Smooth muscle cell (in vitro differentiated cells): ENCODE results near the gene OR51B4. TPM values are rescaled to one million over a fixed set of nuclear protein-coding genes. Genes with fewer than 3 reads are reported as not detected.

Source experiments
- DNase-seq: peaks from one replicate; lab custom pipeline; 2025; ENCODE audit not compliant: unreplicated experiment; lab: John Stamatoyannopoulos, UW
- H2AFZ ChIP-seq: fragments of 200-600 bp; sonication (generic); 2 replicates; pipeline ENCODE4 v1.6.0; 2016; ENCODE audit warnings: antibody characterized with exemption, low read depth, mild to moderate bottlenecking
- H3F3A ChIP-seq: fragments of 200-600 bp; sonication (generic); 2 replicates; pipeline ENCODE4 v1.6.0; 2017; ENCODE audit warnings: antibody characterized with exemption, low read depth
- H3K27ac ChIP-seq: fragments of 200-600 bp; sonication (generic); 2 replicates; pipeline ENCODE4 v1.5.1; 2016; ENCODE audit warnings: low read depth, mild to moderate bottlenecking
- H3K27me3 ChIP-seq: fragments of 200-600 bp; sonication (generic); 2 replicates; pipeline ENCODE4 v1.6.1; 2016; ENCODE audit warnings: low read depth, mild to moderate bottlenecking
- H3K36me3 ChIP-seq: fragments of 200-600 bp; sonication (generic); 2 replicates; pipeline ENCODE4 v1.5.1; 2016; ENCODE audit warnings: low read depth
- H3K4me1 ChIP-seq: fragments of 200-600 bp; sonication (generic); 2 replicates; pipeline ENCODE4 v1.5.1; 2016; ENCODE audit warnings: low read depth
- H3K4me2 ChIP-seq: fragments of 200-600 bp; sonication (generic); 2 replicates; pipeline ENCODE4 v1.6.0; 2016; ENCODE audit warnings: mild to moderate bottlenecking
- H3K4me3 ChIP-seq: fragments of 200-600 bp; sonication (generic); 2 replicates; pipeline ENCODE4 v1.5.1; 2016; ENCODE audit warnings: mild to moderate bottlenecking
- H3K79me2 ChIP-seq: fragments of 200-600 bp; sonication (generic); 2 replicates; pipeline ENCODE4 v1.6.0; 2016; ENCODE audit warnings: low read depth, mild to moderate bottlenecking
- H3K9ac ChIP-seq: fragments of 200-600 bp; sonication (generic); 2 replicates; pipeline ENCODE4 v1.6.0; 2016; ENCODE audit warnings: low read depth
- H3K9me3 ChIP-seq: fragments of 200-600 bp; sonication (generic); replicated peaks from 2 replicates; pipeline ENCODE4 v1.5.1; 2016; ENCODE audit warnings: low read depth
- H4K20me1 ChIP-seq: fragments of 200-600 bp; sonication (generic); 2 replicates; pipeline ENCODE4 v1.6.0; 2016; ENCODE audit warnings: low read depth
- WGBS: methylation state at CpG from one replicate; pipeline ENCODE4 v1.1.7; 2016; ENCODE audit warnings: low lambda C conversion rate; 5-methylcytosine and 5-hydroxymethylcytosine counted together
- polyA plus RNA-seq: library from polyadenylated mRNA; unstranded; fragments of >200 nt; fragmentation: Nextera tagmentation; extraction: Ambion mirVana; gene quantifications from 2 replicates; pipeline ENCODE4 v1.2.1, GENCODE V29; 2016
- total RNA-seq: library from RNA; depleted of rRNA; stranded (reverse); fragments of >200 nt; gene quantifications from 2 replicates; pipeline ENCODE4 v1.2.3, GENCODE V29; 2014
- TF ChIP-seq, protein P1 (sequence below): fragments of 200-600 bp; sonication (generic); IDR thresholded peaks from 2 replicates; pipeline ENCODE4 v1.5.1; 2017; ENCODE audit warnings: borderline replicate concordance, mild to moderate bottlenecking, antibody characterized with exemption; ENCODE audit not compliant: insufficient read depth, poor library complexity, severe bottlenecking

OR51B4 gene
- total and polyA plus RNA-seq, 2 experiments from 2014 or later, result not detected

DNA sequence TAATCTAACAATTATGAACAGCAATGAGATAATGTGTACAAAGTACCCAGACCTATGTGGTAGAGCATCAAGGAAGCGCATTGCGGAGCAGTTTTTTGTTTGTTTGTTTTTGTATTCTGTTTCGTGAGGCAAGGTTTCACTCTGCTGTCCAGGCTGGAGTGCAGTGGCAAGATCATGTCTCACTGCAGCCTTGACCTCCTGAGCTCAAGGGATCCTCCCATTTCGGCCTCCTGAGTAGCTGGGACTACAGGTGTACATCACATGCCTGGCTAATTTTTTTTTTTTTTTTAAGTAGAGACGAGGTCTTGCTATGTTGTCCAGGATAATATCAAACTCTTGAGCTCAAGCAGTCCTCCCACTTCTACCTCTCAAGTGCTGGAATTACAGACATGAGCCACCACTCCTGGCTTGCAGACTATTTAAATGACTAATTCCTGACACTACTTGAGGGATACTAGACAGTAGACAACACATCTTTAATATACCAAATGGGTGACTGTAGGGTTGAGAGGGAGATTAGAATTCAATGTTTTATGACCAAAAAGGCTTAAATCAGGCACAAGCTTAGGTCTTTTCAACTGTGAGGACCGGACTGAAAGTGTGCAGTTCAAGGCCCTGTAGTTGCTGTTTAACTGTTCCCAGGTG is 12.7 kb downstream of the OR51B4 start:
- no peak overlapping the region for H2AFZ ChIP-seq
- H3K4me1 ChIP-seq, result no peaks in the 10 kb centered on the region
- H3K4me2 ChIP-seq, result no peak overlapping the region
- H3K27me3 ChIP-seq, result no peaks in the 10 kb centered on the region
- H3K9me3 ChIP-seq, result no peaks in the 10 kb centered on the region
- 72% methylated on average over 6 of the region's 6 CpGs for WGBS
- no peaks in the 10 kb centered on the region for H3K36me3 ChIP-seq
- DNase-seq, result no peak
- H3K27ac ChIP-seq, result peak overlapping the region; percentile 10
- no peaks in the 10 kb centered on the region for H3K79me2 ChIP-seq
- H4K20me1 ChIP-seq, result no peaks in the 10 kb centered on the region
- H3K9ac ChIP-seq, result no peak overlapping the region
- no peak overlapping the region for H3K4me3 ChIP-seq
- no peaks in the 10 kb centered on the region for H3F3A ChIP-seq
- TF ChIP-seq, protein P1, sequence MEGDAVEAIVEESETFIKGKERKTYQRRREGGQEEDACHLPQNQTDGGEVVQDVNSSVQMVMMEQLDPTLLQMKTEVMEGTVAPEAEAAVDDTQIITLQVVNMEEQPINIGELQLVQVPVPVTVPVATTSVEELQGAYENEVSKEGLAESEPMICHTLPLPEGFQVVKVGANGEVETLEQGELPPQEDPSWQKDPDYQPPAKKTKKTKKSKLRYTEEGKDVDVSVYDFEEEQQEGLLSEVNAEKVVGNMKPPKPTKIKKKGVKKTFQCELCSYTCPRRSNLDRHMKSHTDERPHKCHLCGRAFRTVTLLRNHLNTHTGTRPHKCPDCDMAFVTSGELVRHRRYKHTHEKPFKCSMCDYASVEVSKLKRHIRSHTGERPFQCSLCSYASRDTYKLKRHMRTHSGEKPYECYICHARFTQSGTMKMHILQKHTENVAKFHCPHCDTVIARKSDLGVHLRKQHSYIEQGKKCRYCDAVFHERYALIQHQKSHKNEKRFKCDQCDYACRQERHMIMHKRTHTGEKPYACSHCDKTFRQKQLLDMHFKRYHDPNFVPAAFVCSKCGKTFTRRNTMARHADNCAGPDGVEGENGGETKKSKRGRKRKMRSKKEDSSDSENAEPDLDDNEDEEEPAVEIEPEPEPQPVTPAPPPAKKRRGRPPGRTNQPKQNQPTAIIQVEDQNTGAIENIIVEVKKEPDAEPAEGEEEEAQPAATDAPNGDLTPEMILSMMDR, result no peak

DNA sequence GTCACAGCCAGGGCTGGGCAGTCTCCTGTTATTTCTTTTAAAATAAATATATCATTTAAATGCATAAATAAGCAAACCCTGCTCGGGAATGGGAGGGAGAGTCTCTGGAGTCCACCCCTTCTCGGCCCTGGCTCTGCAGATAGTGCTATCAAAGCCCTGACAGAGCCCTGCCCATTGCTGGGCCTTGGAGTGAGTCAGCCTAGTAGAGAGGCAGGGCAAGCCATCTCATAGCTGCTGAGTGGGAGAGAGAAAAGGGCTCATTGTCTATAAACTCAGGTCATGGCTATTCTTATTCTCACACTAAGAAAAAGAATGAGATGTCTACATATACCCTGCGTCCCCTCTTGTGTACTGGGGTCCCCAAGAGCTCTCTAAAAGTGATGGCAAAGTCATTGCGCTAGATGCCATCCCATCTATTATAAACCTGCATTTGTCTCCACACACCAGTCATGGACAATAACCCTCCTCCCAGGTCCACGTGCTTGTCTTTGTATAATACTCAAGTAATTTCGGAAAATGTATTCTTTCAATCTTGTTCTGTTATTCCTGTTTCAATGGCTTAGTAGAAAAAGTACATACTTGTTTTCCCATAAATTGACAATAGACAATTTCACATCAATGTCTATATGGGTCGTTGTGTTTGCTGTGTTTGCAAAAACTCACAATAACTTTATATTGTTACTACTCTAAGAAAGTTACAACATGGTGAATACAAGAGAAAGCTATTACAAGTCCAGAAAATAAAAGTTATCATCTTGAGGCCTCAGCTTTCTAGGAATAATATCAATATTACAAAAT is 13.4 kb downstream of the OR51B4 start:
- Histone ChIP-seq H4K20me1 (no peaks in the 10 kb centered on the region), H3F3A (no peaks in the 10 kb centered on the region), H3K9ac (no peak overlapping the region), H3K27me3 (no peaks in the 10 kb centered on the region), H2AFZ (no peak overlapping the region), H3K79me2 (no peaks in the 10 kb centered on the region), H3K4me3 (no peak overlapping the region), H3K4me1 (no peaks in the 10 kb centered on the region), H3K27ac (no peak overlapping the region), H3K4me2 (no peak overlapping the region), H3K9me3 (no peaks in the 10 kb centered on the region), H3K36me3 (no peaks in the 10 kb centered on the region)
- TF ChIP-seq, protein P1, result no peak
- 71% methylated on average over 7 of the region's 7 CpGs for WGBS
- DNase-seq, result no peak

DNA sequence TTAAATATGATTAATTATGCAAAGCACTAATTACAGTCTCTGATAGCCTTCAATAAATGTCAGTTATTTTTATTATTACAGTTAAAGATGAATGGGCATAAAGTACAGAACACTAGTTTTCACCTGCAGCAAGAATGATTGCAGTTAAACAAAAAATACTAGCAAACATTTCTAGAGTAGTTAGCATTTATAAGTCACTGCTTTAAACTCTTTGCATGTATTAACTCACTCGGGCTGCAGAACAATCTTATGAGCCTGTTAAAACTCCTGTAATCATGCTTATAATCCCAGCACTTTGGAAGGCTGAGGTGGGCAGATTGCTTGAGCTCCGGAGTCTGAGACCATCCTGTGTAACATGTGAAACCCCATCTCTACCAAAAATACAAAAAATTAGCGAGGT is 14.8 kb downstream of the OR51B4 start:
- Histone ChIP-seq H3K79me2 (no peaks in the 10 kb centered on the region), H3K9me3 (no peaks in the 10 kb centered on the region), H3K27ac (no peak overlapping the region), H3K36me3 (no peaks in the 10 kb centered on the region), H3K4me2 (no peak overlapping the region), H4K20me1 (no peaks in the 10 kb centered on the region), H3K4me1 (no peaks in the 10 kb centered on the region), H3K27me3 (no peaks in the 10 kb centered on the region), H3K4me3 (no peak overlapping the region), H2AFZ (no peak overlapping the region), H3K9ac (no peak overlapping the region), H3F3A (no peaks in the 10 kb centered on the region)
- DNase-seq, result no peak
- WGBS, result 75% methylated on average over 3 of the region's 3 CpGs
- TF ChIP-seq, protein P1, result no peak
